ENCODE results near the gene G0S2.

G0S2 gene

DNA sequence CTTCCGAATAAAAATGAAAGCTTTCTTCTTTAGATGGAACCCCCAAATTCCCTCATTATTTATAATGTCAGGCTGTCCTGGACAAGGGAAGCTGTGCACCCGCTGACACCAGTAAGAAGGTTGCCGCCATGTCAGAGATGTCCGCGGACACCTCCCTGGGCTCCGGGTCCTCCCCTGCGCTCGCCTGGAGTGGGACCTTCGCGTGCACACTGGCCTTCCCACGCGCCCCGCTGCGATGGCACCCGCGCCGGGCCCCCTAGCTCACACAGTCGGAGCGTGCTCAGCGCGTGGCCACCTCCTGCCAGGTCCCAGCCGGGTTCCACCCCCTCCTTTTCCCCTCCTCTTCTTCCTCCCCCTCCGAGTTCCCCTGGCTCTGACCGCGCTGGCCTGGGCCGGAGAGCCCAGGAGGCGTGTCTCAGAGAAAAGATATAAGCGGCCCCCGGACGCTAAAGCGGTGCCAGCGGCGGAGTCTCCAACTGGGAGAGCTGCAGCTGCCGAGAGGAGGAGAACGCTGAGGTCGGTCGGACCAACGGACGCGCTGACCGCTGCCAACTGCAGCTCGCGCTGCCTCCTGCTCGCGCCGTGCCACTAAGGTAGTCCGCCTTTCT is at the start of gene G0S2:
Gene G0S2, plus strand, starts transcription at position 456 of the 608 bp plus-strand sequence. CDS start 273 bp downstream, outside the sequence.
- peak; percentile 50 for DNase-seq

DNA sequence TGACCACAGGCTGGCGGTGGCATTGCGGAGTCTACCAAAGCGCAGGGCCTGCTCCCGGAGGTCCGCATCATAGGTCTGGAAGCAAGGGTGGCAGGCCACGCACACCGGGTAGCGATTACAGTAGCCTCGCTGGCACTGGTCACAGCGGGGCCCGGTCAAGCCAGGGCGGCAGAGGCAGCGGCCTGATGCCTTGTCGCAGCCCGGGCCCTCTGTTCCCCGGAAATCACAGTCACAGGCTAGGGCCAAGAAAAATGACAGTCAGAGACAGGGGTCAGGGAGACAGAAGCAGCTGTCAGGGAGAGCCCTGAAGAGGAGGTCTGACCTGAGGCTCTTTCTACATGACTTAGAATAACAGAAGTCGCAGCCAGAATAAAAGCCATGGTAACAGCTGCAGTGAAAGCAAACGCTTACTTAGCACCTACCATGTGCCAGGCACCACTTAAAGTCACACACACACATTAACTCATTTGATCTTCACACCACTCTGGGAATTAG is 49.4 kb upstream of the G0S2 start:
- DNase-seq, result no peak

GRCh38 chr1:209626346-209627026 is 48.7 kb upstream of the G0S2 start:
- DNase-seq, result no peak

DNA sequence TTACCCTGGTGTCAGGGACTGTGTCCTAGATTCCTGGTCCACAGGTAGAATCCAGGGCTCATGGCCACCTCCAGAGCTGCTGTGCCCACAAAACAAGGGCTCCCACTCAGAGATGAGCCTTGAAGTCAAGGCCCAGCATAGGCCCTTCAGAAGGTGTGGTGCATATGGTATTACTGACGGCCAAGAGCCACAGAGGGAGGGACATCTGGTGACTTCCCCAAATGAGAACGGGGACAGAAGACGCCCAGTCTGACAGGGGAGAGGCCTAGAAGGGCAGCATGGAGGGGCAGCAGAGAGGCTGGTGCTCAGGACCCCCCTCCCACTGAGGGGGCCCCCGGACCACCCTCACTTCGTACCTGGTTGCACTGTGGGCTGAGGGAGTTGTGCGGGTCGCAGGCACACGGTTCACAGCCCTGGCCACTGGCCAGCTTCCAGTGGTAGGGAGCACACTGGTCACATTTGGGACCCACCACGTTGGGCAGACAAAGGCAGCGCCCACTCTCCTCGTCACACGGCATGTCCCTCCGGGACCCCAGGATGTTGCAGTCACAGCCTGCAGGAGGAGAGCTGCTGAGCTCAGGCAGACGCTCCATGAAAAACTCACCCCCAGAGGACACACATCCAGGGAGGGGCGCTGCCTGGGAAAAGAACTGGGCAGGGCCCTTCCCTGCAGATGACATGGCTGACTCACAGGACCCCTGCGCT is 48.0 kb upstream of the G0S2 start:
- no peak for DNase-seq

DNA sequence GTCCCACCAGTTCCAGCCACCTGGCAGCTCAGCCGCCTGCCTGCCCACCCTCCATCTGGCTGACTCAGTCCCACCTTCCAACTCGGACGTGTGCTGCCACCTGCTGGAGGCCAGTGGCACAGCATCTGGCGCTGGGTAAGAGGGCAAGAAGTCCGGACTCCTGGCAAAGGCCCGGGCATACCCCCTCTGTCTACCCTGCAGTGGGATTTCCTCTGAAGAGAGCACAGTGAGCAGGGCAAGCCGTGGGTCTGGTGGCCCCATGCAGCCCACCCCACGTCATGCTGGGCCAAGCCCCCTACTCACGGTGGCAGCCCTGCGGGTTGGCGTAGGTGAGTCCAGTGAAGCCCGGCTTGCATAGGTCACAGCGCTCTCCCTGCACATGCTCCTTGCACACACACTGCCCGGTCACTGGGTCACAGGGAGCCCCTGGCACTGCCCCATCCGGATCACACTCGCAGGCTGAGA is 47.4 kb upstream of the G0S2 start:
- peak; percentile 80 for DNase-seq

DNA sequence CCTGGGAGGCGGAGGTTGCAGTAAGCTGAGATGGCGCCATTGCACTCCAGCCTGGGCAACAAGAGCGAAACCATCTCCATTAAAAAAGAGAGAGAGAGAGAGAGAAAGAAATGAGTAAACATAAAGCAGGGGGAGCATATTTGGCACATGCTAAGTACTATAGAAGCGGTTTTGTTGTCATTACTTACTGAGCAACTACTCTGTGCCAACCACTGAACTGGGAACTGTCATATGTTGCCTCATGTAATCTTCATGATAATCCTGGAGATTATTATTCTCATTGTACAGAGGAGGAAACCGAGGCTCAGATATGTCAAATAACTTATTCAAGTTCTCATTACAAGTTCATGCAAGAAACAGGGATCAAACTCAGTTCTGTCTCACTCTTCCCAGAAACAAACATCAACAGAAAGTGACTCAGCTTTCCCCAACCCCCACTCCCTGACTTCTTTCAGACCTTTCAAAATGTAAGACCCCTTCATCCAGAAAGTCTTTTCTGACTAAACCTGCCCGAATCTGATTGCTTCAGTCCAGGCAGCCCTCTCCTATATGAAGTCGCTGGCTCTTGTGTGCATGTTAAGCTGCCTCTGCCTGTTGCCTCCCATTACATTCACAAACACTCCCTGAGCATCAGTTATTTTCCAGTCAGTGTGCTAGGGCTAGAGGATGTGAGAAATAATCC is 46.5 kb upstream of the G0S2 start:
- DNase-seq, result no peak

GRCh38 chr1:209629621-209630382 is 45.4 kb upstream of the G0S2 start:
- no peak for DNase-seq

GRCh38 chr1:209630383-209631225 is 44.6 kb upstream of the G0S2 start:
- DNase-seq, result no peak

GRCh38 chr1:209633335-209633997 is 41.7 kb upstream of the G0S2 start:
- DNase-seq, result no peak

GRCh38 chr1:209634005-209634737 is 41.0 kb upstream of the G0S2 start:
- no peak for DNase-seq

- no peak for DNase-seq
These were observed 39.4 kb upstream of the G0S2 start for GRCh38 chr1:209635850-209636249.

- no peak for DNase-seq
These were observed 33.4 kb upstream of the G0S2 start for GRCh38 chr1:209641832-209642172.

DNA sequence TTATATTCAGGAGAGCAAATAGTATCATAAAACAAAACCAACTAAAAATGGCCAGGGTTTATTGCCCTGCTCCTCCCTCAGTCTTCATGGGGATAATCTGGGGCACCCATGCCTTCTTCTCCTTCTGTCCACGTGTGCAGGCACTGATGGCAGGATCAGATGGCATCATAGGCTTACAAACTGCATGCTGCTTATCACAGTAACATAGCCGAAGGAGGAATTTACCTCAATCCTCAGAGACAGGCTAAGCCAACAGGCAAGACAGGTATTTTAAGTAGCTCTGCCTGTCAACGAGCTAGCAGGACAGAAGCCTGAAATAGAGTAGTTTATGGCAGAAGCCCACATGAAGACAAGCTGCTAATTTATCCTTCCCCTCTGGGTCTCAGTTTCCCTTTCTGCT is 32.4 kb upstream of the G0S2 start:
- DNase-seq, result no peak

DNA sequence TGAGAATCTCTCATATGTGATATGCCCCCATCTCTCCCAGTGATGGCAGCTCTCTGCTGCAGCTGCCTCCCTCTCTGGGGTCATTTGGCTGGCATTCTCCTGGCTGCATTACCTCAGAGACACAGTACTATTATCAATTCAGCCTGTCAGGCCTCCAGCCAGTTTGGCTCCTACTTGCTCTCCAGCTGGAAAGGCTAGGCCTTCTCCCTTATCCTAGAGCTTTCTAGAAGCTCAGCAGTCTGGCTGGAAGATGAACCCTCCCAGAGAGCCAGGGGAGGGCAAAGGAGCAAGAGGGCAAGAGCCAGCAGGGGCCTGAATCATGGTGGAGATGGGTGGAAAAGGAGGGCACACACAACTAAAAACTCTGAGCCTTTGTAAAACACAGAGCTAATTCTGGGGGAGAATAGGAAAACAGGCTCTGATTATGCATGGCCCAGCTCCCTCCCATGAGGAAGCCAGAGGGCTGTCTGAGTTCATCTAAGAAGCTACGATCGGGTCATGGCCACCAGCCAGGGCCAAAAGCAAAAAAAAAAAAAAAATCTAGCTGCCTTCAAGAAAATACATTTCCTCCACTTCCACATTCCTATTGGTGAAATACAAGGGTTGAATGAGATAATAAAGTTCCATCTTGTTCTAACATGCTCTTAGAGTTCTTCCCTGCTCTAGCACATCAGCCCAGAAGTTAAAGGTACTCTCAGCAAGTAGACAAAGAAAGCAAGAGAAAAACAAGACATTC is 31.8 kb upstream of the G0S2 start:
- no peak for DNase-seq

- no peak for DNase-seq
These were observed 29.4 kb upstream of the G0S2 start for GRCh38 chr1:209645574-209646452.

- DNase-seq, result no peak
These were observed 28.7 kb upstream of the G0S2 start for GRCh38 chr1:209646558-209646957.

- DNase-seq, result no peak
These were observed 28.1 kb upstream of the G0S2 start for GRCh38 chr1:209647156-209647555.

- DNase-seq, result no peak
These were observed 26.9 kb upstream of the G0S2 start for GRCh38 chr1:209648346-209648745.

Measured in activated naive CD4-positive, alpha-beta T cell treated with anti-CD3 and anti-CD28 coated beads, Interleukin-2, amount 50 U/mL, for 16 hours (primary cell).